Stimulated activated naive CD4-positive, alpha-beta T cell treated with Interleukin-2 at 50 U/mL for 16 hours (primary cell): ENCODE measurements around the gene TEX19.

ENCODE experiments used
- DNase-seq: peaks from one replicate; lab custom pipeline; 2025; lab: John Stamatoyannopoulos, UW

The TEX19 gene

DNA sequence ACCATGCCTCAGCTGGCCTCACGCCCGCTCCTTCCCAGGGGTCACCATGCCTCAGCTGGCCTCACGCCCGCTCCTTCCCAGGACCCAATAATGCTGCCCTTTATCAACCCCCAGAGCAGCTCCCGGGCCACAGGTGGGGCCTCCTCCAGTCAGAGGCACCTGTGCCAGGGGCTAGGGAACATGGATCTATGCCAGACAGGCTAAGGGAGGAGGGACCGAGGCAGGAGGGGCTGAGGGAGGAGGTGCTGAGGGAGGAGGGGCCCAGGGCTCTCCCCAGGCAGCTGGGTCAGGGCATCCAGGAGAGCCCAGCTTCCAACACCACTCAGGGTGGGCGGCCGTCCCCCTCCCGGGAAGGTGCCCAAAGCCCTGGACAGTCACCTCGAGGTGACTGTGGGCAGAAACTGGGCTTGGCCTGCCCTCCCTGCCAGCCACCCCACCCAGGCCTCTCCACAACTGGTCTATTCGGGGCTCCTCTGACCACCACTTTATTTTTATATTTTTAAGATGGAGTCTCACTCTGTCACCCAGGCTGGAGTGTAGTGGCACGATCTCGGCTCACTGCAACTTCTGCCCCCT is 31.9 kb downstream of the TEX19 start:
- no peak for DNase-seq

DNA sequence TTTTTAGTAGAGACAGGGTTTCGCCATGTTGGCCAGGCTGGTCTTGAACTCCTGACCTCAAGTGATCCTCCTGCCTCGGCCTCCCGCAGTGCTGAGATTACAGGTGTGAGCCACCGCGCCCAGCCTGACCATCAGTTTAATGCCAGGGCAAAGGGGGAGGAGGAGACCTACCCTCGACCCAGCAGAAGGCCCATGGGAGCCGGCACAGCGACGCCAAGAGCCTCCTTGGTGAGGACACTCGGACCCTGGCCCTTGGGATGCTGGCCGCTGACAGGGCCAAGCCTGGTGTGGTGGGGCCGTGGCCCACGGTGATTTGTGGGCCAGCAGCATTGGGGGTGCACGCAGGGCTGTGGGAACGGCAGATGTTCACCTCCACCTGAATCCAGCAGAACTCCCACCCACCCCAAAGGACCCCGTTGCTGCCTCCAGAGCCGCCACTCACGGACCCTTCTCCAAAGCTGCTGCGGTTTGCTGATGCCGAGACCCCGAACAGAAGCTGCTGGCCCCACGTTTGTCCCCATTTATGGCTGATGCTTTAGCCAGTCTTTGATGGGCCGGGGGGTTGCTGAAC is 32.5 kb downstream of the TEX19 start:
- DNase-seq = no peak

DNA sequence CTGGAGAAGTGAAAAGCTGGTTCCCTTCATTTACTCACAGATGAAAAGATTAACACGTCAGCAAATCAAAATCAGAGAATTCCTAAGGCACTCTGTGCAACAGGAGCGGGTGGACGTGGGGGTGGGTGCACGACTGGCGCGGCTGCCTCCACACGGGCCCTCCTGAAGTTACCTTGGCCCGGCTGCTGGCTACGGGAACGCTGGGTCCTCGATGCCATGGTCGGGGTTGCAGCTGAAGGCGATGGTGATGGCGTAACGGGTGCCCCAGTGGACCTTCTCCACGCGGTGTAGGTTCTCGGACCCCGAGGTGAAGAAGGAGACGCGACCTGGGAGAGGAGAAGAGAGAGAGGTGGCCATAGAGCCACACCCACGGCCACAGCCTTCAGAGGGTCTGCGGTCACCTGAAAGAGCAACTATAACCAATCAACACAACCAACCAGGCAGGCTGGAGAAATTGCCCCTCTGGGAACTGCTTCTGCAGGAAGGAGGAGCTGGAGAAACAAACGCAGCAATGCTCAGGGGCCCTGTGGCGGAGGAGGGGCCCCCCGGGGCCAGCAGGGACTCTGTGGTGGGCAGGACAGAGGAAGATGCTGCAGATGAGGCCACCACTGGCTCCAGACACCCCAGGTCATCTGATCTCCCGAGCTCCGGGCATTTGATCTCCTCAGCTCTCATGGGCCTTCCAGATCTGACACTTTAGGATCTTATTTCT is 33.3 kb downstream of the TEX19 start:
- DNase-seq = no peak

DNA sequence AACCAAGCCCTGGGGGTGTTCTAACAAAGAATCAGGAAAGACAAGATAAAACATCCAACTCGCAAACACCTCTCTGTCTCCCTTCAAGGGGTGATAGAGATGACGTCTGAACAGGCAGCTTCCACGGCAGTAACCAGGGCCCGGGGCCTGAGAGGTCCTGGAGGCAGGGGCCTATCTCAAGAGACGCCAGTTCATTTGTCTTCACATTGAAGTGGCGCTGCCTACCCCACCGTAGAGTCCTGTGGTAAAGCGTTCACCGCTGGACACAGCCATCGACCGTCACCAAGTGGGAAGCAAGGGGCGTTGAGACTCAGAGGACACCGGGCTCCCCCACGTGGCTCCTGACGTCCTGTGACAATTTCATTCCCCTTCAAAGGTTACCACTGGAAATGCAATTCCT is 33.9 kb downstream of the TEX19 start:
- DNase-seq = no peak

DNA sequence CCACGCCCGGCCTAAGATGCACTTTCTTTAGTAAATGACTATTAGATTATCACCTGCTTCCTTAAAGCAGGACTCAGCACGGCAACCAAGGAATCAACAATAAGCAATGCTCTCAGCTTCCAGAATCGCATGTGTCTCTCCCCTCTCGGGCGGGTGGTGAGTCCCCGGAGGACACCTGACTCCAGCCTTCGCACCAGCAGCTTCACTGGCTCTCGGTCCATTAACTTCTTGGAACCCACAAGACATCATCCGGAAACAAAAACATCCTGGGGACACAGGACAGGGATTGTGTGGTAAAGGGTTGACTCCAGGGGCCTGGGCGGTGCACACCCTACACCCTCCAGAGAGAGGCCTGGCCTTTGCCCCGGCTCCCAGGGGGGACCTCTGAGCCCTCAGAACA is 35.2 kb downstream of the TEX19 start:
- DNase-seq = no peak

DNA sequence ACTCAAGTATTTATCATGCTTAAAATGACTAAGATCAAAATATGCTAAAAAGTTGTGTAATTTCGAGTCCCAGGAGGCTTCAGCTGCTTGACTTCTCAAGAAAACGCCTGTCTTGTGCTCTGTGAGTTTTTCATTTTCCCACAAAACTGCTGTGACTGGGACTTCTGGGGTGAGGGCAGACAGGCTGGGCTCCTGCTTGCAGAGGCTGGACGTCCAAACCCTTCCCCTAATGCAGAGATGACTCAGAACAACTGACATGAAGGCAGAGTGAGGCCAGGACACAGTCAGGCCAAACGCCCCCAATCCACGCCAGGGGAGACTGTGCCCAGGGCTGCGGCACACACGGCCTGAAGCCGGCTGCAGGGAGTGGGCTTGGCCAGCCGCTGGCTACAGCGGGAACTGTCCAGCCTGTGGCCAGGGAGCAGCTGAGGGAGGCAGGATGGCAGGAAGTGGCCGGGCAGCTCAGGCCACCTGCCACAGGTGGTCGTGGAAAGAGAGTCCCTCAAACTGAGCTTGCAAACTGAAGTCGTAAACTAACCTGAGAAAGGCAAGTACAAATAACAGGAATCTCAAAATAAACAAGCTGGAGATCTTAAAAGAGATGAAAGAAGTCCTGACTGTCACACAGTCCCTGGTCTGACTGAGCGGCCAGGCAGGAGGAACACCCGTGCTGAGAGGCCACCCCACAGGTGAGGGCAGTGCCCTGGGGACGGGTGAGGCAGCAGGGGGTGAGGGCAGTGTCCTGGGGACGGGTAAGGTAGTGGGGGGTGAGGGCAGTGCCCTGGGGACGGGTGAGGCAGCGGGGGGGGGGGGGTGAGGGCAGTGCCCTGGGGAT is 37.8 kb downstream of the TEX19 start:
- DNase-seq = no peak

DNA sequence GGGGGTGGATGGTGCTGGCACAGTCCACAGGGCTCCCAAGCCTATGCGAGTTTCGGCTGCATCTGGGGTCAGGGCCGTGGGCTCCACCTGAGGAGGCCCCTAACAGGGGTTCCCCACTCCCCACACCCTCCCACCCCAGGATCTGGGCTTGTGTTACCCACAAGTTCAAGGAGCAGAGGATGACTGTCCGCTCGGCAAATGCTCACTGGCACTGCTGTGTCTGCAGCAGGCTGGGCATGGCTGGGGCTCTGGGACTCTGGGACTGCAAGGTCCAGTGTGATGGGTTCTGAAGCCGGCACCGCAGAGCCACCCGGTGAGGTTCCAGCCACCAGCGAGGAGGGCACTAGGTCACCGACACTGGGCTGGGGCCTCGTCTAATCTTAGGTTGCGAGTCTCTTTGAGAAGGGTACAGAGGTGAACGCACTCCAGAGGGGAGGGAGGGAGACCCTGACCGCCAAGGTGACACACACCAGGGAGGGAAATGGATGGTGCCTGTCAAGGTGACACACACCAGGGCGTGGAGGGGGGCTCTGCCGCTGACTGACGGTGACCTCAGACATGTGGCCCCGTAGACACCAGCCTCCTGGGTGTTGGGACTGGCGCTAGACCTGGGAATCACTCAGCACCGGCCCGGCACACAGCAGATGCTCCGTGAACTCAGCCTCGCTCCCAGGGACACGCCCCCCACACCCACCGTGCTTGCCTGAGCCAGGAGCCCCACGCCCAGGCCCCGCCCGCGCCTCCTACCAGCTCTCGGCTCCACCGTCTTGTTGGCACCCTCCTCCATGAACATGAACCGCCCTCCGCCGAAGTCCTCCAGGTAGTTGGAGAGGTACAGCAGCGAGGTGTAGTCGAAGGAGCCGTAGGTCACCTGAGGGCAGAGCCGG is 38.6 kb downstream of the TEX19 start:
- no peak for DNase-seq

DNA sequence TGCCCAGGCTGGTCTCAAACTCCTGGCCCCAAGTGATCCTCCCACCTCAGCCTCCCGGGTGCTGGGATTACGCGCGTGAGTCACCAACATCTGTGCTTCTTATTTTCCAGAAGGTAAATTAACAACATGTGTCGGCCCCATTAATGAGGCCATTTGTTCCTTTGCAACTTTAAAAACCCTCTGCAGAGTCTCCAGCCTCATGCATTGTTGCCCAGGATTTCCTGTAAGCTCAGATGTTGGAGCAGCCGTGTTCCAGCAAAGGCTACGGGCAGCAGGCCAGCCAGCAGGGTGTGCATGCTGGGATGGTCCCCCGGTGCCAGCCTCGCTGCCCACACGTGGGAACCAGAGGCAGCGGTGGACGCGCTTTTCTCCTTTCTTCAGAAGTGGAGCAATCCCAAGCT is 40.0 kb downstream of the TEX19 start:
- DNase-seq = no peak

DNA sequence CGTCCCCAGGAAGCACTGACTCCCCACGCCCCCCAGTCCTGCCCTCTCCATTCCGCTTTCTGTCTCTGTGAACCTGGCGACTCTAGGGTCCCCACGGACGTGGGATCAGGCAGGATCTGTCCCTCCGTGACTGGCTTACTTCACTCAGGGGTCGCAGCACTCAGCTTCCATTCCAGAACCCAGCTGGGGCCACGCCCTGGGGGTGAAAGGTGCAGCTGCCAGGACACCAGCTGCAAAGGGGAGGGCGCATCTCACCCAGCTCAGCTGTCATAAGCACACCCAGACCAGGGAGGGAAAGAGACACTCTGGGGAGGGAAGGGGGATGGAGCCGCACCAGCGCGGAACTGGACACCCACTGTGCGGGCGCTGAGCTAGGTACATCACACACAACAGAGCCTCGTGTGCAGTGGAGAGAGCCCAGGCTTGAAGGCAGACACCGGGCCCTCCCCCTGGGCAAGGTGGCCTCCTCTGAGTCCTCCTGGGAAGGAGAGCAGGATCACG is 40.6 kb downstream of the TEX19 start:
- no peak for DNase-seq

DNA sequence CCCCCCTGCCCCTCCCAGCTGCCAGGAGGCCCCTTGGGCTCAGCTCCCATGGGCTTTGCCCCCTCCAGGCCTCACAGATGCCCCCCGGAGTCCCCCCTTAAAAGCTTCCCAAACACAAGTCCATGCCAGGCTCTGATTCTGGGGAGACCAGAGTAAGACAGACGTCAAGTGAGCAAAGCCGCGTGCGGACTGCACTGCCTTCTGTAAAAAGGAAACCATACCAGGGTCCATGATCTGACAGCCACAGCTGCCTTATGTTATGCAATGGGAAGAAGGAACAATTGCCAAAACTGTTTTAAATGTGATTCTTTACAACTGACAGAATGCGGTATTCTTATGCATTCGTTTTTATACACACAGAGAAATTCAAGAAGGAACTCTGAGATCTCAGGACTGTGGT is 41.2 kb downstream of the TEX19 start:
- no peak for DNase-seq

DNA sequence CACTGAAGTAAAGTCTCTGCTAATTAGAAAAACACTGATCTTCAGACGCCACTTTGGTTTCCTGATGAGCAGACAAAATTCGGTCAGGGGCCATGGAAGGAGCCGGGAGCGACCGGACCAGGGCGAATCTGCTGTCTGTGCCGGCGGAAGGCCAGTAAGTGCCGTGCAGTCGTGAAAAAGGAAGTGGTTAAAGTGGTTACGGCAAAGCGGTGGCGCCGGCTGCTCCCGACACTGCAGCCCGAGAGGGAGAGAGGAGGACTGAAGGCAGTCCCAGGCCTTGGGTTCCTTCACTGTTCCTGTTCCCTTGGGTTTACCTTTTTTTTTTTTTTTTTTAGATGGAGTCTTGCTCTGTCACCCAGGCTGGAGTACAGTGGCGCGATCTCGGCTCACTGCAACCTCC is 41.8 kb downstream of the TEX19 start:
- DNase-seq = peak; percentile 27

DNA sequence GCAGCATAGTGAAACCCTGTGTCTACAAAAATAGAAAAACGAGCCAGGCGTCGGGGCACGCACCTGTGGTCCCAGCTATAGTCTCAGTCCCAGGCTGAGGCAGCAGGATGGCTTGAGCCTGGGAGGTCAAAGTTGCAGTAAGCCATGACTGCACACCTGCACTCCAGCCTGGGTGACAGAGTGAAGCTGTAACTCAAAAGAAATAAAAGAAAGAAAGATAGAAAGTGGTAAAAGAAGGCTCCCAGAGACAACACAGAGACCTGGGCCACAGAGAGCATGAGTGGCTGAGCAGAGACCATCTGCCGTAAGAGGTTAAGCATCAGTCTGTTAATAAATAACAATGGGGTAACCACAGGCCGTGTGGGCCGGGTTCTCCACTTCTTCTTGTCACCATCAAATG is 43.8 kb downstream of the TEX19 start:
- DNase-seq = no peak

DNA sequence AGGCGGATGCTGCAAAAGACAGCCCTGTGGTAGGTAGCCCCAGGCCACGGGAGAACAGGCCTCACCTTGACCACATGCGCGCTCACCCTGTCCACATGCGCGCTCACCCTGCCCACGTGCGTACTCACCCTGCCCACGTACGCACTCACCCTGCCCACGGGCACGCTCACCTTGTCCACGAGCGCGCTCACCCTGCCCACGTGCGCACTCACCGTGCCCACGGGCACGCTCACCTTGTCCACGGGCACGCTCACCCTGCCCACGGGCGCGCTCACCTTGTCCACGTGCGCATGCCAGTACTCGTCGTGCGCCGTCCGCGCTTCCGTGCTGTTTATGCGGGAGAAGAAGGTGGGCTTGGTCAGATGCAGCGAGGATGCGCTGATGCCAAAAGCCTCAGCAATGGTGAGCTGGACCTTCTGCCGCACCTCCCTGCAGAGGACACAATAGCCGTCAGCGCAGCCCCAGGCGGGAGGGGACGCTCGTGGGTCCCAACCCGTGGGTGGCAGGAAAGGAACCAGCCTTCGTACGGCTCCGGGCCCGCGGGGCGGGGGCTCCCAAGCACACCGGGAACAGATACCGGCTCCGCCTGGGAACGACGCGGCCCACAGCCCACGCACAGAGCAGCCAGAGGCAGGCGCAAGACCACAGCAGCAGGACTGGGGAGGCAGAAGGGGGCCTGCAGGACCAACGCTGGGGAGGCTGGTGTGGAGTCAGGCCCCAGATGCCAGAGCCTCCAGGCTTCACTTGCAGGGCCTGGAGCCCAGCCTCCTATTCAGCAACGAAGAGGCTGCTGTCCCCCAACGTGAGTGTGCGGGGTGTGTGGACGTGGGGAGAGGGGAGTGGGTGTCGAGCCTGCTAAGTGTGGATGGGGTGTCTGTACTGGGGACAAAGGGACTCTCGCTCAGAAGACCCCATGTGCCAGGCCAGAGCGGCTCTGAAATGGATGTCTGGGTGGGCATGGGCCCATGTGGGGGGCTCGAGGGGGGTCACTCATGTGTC is 44.9 kb downstream of the TEX19 start:
- no peak for DNase-seq

DNA sequence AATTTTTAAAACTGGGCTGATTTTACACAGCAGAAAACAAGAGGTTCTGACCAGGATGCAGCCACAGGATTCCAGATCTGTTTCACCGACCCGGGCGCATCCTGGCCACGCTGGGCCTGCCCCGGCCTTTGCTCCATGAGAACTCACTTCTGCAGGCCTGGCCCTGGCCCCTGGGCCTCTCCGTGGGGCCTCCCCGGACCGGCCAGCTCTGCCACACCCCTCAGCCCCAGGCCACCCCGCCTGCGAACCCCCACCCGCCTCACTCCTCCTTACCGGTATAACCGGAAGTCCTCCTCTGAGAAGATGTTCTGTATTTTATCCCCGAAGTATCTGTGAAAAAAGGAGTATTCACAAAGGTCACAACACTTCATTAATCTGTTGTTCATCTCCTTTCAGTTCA is 46.0 kb downstream of the TEX19 start:
- DNase-seq = no peak

DNA sequence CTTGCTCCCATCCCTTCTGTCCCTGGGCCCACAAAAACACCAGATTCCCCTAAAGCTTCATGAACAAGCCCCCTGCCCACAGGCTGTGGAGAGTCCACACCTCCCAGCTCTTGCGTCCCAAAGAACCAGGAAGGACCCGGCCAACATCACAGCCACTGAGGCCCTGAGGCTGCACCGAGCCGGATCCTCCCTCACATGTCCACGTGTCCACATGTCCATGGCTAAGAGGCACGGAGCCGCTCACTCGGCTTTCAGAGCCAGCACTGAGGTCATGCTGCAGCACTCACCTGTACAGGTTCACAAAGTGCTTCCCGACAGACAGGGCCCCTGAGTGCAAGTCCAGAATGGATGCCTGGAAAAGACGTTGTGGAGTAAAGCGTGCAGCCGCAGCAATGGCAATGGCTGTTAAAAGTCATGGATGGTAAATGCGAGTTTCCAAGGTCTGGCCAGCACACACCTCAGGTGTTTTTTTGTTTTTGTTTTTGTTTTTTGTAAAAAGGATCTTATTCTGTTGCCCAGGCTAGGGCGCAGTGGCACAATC is 47.2 kb downstream of the TEX19 start:
- DNase-seq = no peak

DNA sequence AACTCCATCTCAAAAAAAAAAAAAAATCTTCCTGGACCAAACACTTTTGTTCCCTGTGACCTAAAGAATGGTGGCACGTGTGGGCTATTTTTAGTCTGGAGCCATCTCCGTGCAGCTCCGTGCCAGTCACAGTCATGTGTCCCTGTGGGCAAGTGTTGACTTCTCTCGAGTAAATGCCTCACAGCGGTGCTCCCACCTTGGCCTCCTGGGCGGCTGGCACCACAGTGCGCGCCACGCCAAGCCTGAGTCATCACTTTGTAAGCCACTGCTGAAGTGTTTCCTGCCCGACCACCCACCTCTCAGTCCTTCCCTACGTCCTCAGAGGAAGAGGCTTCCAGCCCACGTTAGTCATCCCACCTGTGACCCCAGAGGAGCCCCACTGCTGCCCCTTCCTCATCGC is 48.2 kb downstream of the TEX19 start:
- DNase-seq = no peak

DNA sequence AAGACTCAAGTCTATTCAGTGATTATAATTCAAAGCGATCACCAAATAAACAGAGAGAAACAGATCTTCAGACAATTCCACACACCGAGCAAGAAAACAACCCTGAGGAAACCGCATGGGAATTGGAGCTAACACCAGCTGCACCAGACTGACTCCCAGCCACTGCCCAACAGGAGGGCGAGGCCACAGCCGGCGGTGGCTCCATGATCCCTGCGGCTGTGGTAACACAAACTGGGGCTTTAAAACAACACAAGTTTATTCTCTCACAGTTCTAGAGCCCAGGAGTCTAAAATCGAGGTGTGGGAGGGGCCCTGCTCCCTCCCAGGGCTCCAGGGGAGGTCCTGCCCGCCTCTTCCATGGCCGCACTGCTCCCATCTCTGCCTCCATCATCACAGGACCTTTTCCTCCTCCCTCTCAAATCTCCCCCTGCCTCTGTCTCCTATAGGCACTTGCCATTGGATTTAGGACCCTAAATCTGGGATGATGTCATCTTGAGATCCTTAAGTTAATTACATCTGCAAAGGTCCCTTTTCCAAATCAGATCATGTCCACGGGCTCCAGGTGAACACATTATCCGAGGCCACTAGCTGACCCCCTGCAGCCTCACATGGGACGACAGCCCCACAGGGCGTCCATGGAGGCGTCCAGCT is 49.4 kb downstream of the TEX19 start:
- DNase-seq = no peak

DNA sequence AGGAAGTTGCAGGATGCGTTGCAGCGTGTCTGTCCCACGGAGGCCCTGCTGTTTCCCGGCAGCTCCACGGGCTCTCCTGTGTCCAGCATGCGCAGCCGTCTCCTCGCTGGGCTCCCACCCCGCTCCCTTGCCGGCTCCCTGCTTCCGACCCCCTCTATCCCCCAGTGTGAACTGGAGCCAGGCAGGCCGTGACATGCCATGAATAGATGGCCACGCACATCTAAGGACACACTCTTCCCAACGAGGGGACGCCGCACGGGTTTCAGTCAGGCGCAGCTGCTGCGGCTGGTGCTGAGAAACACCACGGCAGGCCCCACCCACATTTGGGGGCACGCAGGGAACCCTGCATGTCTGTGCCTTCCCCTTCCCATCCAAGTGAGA is 49.9 kb downstream of the TEX19 start:
- no peak for DNase-seq

DNA sequence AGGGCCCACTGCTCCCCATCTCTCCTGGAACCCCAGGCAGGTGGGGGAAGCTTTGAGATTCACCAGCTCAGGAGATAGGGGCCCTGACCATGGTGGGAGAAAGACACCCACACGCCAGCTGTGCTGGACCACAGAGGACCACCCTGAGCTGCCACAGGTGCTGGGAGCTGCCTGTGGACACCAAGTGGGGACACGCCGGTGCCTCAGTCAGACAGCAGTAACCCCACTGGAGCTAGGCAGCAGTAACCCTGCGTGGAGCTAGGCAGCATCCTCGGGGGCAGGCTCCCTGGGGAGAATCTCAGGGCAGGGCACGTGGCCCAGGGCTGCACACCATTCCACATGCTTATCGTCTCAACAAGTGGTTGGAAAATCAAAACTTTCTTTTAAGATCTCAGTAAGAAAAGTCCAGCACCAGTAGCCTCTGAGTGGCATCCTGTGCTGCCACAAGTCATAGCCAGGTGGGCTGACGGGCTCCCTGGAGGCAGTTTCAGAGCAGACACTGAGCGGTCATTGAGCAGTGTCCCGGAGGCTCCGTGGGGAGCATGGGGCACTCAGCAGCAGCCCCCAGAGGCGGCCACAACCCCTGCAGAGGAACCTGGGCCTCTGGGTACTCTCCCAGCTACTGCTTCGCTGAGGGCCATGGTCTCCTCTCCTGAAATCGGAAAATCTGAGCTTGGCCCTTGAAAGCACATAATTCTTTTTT is 51.1 kb downstream of the TEX19 start:
- DNase-seq = no peak
